Tibial nerve (tissue), 4 donors: ENCODE results near the gene CALHM2.

Experiments used
- CTCF ChIP-seq, 5 experiments: fragments of 200-600 bp in 3 of 5; fragments of 450-650 bp in 2 of 5; sonication (generic) in 3 of 5; IDR thresholded peaks; one replicate each; pipeline ENCODE4 v1.5.1; 2016 to 2019; ENCODE audit warnings: antibody characterized with exemption in 5 of 5, mild to moderate bottlenecking in 3 of 5, moderate library complexity in 2 of 5
- EP300 ChIP-seq, 2 donors: sonication (generic); formaldehyde crosslinking; IDR thresholded peaks; one replicate each; pipeline ENCODE4 v1.6.1; 2017; ENCODE audit warnings: antibody characterized with exemption in 2 of 2, mild to moderate bottlenecking in 1 of 2

DNA sequence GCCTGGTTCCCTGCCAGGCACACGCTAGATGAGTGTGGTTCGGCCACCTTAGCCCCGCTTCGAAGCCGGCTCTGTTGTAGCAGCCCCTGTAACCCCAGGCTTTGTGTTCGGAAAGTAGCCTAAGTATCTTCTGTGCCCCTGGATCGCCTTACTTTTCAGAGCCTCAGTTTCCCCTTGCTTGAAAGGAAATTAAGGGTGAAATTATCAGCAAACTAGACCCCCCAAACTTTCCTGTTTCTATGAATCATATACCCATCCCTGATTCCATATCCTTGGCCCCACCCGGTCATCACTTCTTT is 55.4 kb downstream of the CALHM2 start:
- TF ChIP-seq CTCF (IDR thresholded peaks at IDR 0.05) (peak in 1 of 5 experiments; percentile 4), EP300 (IDR thresholded peaks at IDR 0.05) (no peak)
